ENCODE measurements around the gene CTNNA3.

CTNNA3 gene

DNA sequence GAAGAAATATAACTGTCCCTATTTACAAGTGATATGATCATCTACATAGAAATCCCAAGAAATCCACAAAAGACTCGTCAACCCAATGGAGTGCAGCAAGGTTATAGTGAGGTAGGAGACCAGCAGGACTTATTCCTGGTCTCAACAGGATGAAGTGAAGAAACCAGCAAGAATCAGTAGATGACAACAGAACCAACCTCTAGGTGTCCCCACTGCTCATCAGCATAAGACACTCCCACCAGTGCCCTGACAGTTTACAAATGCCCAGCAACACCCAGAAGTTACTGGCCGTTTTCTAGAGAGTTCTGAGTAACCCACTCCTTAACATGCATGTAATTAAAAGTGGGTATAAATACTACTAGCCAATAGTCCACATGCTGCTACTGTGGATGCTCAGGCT lies 1240.7 kb downstream of the CTNNA3 start:
- no peak overlapping the region for H3K4me3 ChIP-seq (ENCODE audit: low read length)
- H3K4me1 ChIP-seq (ENCODE audit: control insufficient read depth, low read length) = no peaks in the 10 kb centered on the region
- no peaks in the 10 kb centered on the region for H3K27me3 ChIP-seq (ENCODE audit: control insufficient read depth, low read length)
- no peaks in the 10 kb centered on the region for H3K79me2 ChIP-seq (ENCODE audit: control insufficient read depth, low read length)
- H3K4me2 ChIP-seq (ENCODE audit: low read length) = no peak overlapping the region
- no peaks in the 10 kb centered on the region for H3K9me3 ChIP-seq (ENCODE audit: control insufficient read depth, insufficient read depth, low read length)
- H3K9me2 ChIP-seq (replicated peaks; ENCODE audit: control insufficient read depth, low read length) = no peaks in the 10 kb centered on the region
- TF ChIP-seq, protein P1, sequence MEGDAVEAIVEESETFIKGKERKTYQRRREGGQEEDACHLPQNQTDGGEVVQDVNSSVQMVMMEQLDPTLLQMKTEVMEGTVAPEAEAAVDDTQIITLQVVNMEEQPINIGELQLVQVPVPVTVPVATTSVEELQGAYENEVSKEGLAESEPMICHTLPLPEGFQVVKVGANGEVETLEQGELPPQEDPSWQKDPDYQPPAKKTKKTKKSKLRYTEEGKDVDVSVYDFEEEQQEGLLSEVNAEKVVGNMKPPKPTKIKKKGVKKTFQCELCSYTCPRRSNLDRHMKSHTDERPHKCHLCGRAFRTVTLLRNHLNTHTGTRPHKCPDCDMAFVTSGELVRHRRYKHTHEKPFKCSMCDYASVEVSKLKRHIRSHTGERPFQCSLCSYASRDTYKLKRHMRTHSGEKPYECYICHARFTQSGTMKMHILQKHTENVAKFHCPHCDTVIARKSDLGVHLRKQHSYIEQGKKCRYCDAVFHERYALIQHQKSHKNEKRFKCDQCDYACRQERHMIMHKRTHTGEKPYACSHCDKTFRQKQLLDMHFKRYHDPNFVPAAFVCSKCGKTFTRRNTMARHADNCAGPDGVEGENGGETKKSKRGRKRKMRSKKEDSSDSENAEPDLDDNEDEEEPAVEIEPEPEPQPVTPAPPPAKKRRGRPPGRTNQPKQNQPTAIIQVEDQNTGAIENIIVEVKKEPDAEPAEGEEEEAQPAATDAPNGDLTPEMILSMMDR (IDR thresholded peaks at IDR 0.05; ENCODE audit: low read depth, low read length, poor library complexity, severe bottlenecking) = peak; percentile 33
- no peak for TF ChIP-seq EZH2phosphoT487 (IDR thresholded peaks at IDR 0.05; ENCODE audit: borderline replicate concordance, low read length)
- H4K20me1 ChIP-seq (ENCODE audit: control insufficient read depth, insufficient read depth, low read depth, low read length) = no peaks in the 10 kb centered on the region
- no peak overlapping the region for H3K27ac ChIP-seq (ENCODE audit: low read depth, low read length)
- H3F3A ChIP-seq (ENCODE audit: control insufficient read depth, insufficient read depth) = no peaks in the 10 kb centered on the region
- no peaks in the 10 kb centered on the region for H3K36me3 ChIP-seq (ENCODE audit: control insufficient read depth, low read length)

DNA sequence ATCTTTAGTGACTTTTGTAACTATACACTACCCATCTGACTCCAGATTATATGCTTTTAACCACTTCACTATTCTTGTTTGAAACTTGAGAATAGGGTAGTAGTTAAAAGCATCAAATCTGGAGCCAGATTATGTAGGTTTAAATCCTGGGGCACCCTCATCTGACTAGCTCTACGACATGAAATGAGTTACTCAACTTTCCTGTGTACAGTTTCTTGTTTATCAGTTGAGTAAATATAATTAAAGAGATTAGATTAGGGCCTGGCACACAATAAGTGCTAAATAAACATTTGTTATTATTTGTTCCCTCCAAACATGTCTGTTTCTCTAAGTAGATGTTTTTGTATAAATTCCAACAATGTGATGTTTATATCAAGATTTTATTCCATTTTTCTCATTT lies 1255.4 kb downstream of the CTNNA3 start:
- no peaks in the 10 kb centered on the region for H3F3A ChIP-seq (ENCODE audit: control insufficient read depth, insufficient read depth)
- H3K4me2 ChIP-seq (ENCODE audit: low read length) = no peak overlapping the region
- no peaks in the 10 kb centered on the region for H4K20me1 ChIP-seq (ENCODE audit: control insufficient read depth, insufficient read depth, low read depth, low read length)
- no peaks in the 10 kb centered on the region for H3K4me1 ChIP-seq (ENCODE audit: control insufficient read depth, low read length)
- H3K9me3 ChIP-seq (ENCODE audit: control insufficient read depth, insufficient read depth, low read length) = no peaks in the 10 kb centered on the region
- H3K27me3 ChIP-seq (ENCODE audit: control insufficient read depth, low read length) = no peaks in the 10 kb centered on the region
- no peak for TF ChIP-seq EZH2phosphoT487 (IDR thresholded peaks at IDR 0.05; ENCODE audit: borderline replicate concordance, low read length)
- TF ChIP-seq, protein P1 (IDR thresholded peaks at IDR 0.05; ENCODE audit: low read depth, low read length, poor library complexity, severe bottlenecking) = no peak
- H3K79me2 ChIP-seq (ENCODE audit: control insufficient read depth, low read length) = no peaks in the 10 kb centered on the region
- H3K4me3 ChIP-seq (ENCODE audit: low read length) = no peak overlapping the region
- no peaks in the 10 kb centered on the region for H3K9me2 ChIP-seq (replicated peaks; ENCODE audit: control insufficient read depth, low read length)
- H3K36me3 ChIP-seq (ENCODE audit: control insufficient read depth, low read length) = no peaks in the 10 kb centered on the region
- H3K27ac ChIP-seq (ENCODE audit: low read depth, low read length) = no peak overlapping the region

DNA sequence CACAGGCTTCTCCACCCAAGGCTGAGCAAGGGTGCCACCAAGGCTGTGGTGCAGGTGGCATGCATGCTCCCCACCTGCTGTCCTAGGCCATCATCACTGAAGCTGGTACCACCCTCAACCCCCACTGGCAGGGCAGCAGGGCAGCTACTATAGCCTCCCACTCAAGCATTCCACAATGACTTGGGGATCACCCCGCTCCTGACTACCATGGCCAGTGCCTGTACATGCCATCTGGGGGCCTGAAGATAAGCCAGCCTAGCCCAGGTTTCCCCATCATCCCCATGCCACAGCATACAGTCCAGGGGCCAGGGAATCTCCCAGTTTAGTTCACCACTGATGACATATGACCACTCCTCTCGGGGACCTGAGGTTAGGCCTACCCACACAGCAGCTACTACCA lies 1281.1 kb downstream of the CTNNA3 start:
- Histone ChIP-seq H3K4me1 (ENCODE audit: control insufficient read depth, low read length) (no peaks in the 10 kb centered on the region), H3K9me3 (ENCODE audit: control insufficient read depth, insufficient read depth, low read length) (no peaks in the 10 kb centered on the region; the same call in 1 of the 2 replicates), H3F3A (ENCODE audit: control insufficient read depth, insufficient read depth) (no peaks in the 10 kb centered on the region), H3K27me3 (ENCODE audit: control insufficient read depth, low read length) (no peaks in the 10 kb centered on the region), H3K4me2 (ENCODE audit: low read length) (no peak overlapping the region), H4K20me1 (ENCODE audit: control insufficient read depth, insufficient read depth, low read depth, low read length) (no peaks in the 10 kb centered on the region), H3K36me3 (ENCODE audit: control insufficient read depth, low read length) (no peaks in the 10 kb centered on the region), H3K27ac (ENCODE audit: low read depth, low read length) (no peak overlapping the region), H3K9me2 (replicated peaks; ENCODE audit: control insufficient read depth, low read length) (no peaks in the 10 kb centered on the region), H3K4me3 (ENCODE audit: low read length) (no peak overlapping the region), H3K79me2 (ENCODE audit: control insufficient read depth, low read length) (no peaks in the 10 kb centered on the region)
- TF ChIP-seq, protein P1 (IDR thresholded peaks at IDR 0.05; ENCODE audit: low read depth, low read length, poor library complexity, severe bottlenecking) = no peak
- TF ChIP-seq EZH2phosphoT487 (IDR thresholded peaks at IDR 0.05; ENCODE audit: borderline replicate concordance, low read length) = no peak

DNA sequence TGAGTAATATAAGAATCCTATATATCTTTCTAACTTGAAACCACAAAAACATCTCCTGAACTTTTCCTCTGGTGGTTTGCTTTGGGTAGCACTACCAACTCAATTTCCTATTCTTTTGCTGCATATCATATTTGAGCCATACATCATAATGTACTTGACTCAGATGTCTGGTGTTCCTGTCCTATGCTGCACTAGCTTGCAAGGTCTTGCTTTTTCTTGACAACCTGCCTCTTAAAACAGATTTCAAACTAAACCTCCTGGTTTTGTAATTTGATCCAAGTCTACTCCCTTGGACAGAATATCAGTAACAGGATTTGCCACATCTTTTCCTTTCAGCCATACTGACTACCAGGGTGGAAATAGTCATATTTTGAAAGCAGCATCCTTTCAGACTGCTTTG lies 1290.4 kb downstream of the CTNNA3 start:
- Histone ChIP-seq H3K4me2 (ENCODE audit: low read length) (no peak overlapping the region), H3K27me3 (ENCODE audit: control insufficient read depth, low read length) (no peaks in the 10 kb centered on the region)

More for the DNA sequence above, 1290.4 kb downstream of the CTNNA3 start:
- no peak overlapping the region for H3K27ac ChIP-seq (ENCODE audit: low read depth, low read length)
- H4K20me1 ChIP-seq (ENCODE audit: control insufficient read depth, insufficient read depth, low read depth, low read length) = no peaks in the 10 kb centered on the region
- no peaks in the 10 kb centered on the region for H3K4me1 ChIP-seq (ENCODE audit: control insufficient read depth, low read length)
- TF ChIP-seq, protein P1 (IDR thresholded peaks at IDR 0.05; ENCODE audit: low read depth, low read length, poor library complexity, severe bottlenecking) = no peak
- no peak for TF ChIP-seq EZH2phosphoT487 (IDR thresholded peaks at IDR 0.05; ENCODE audit: borderline replicate concordance, low read length)
- no peaks in the 10 kb centered on the region for H3K36me3 ChIP-seq (ENCODE audit: control insufficient read depth, low read length)
- no peaks in the 10 kb centered on the region for H3K9me2 ChIP-seq (replicated peaks; ENCODE audit: control insufficient read depth, low read length)
- no peaks in the 10 kb centered on the region for H3K9me3 ChIP-seq (ENCODE audit: control insufficient read depth, insufficient read depth, low read length)
- H3K79me2 ChIP-seq (ENCODE audit: control insufficient read depth, low read length) = no peaks in the 10 kb centered on the region
- no peaks in the 10 kb centered on the region for H3F3A ChIP-seq (ENCODE audit: control insufficient read depth, insufficient read depth)
- H3K4me3 ChIP-seq (ENCODE audit: low read length) = no peak overlapping the region

All from DOHH2 (cell line).